ENCODE data around the gene MGAT4C. TPM values are rescaled to one million over a fixed set of nuclear protein-coding genes. Genes with fewer than 3 reads are reported as not detected.

MGAT4C gene
- total and polyA plus RNA-seq, 4 donors = 6.9 to 28.8 (median 10.0) TPM

- H3K4me3 ChIP-seq (ENCODE audit: low read depth, low read length) = no peak overlapping the region
- DNase-seq (ENCODE audit: low read depth in 4 of 6, low spot score in 6 of 6) = peak in 1 of 6 donors; percentile 89
- H3K36me3 ChIP-seq (ENCODE audit: control insufficient read depth, insufficient read depth, low read length) = no peaks in the 10 kb centered on the region
- no peaks in the 10 kb centered on the region for H3K4me1 ChIP-seq (ENCODE audit: control insufficient read depth, insufficient read depth, low read length)
- H3K9me3 ChIP-seq (ENCODE audit: control insufficient read depth, insufficient read depth, low read length) = no peaks in the 10 kb centered on the region
- no peak overlapping the region for H3K27ac ChIP-seq (ENCODE audit: low read depth, low read length)
- H3K27me3 ChIP-seq (ENCODE audit: control insufficient read depth, insufficient read depth, low read length) = no peaks in the 10 kb centered on the region
- WGBS (ENCODE audit: insufficient coverage) = 33% methylated on average over 1 of the region's 2 CpGs
These were observed 61.5 kb downstream of the MGAT4C start for GRCh38 chr12:86194721-86195120.

- DNase-seq (ENCODE audit: low read depth in 4 of 6, low spot score in 6 of 6) = no peak
- no peaks in the 10 kb centered on the region for H3K4me1 ChIP-seq (ENCODE audit: control insufficient read depth, insufficient read depth, low read length)
- H3K9me3 ChIP-seq (ENCODE audit: control insufficient read depth, insufficient read depth, low read length) = no peaks in the 10 kb centered on the region
- no CpG with 5 or more reads among the region's 1 CpG for WGBS (ENCODE audit: insufficient coverage)
- no peaks in the 10 kb centered on the region for H3K36me3 ChIP-seq (ENCODE audit: control insufficient read depth, insufficient read depth, low read length)
- no peak overlapping the region for H3K27ac ChIP-seq (ENCODE audit: low read depth, low read length)
- no peak overlapping the region for H3K4me3 ChIP-seq (ENCODE audit: low read depth, low read length)
- H3K27me3 ChIP-seq (ENCODE audit: control insufficient read depth, insufficient read depth, low read length) = no peaks in the 10 kb centered on the region
These were observed 62.3 kb downstream of the MGAT4C start for GRCh38 chr12:86193931-86194330.

GRCh38 chr12:86188226-86188625, 68.0 kb downstream of the MGAT4C start:
- Histone ChIP-seq H3K36me3 (ENCODE audit: control insufficient read depth, insufficient read depth, low read length) (no peaks in the 10 kb centered on the region), H3K9me3 (ENCODE audit: control insufficient read depth, insufficient read depth, low read length) (no peaks in the 10 kb centered on the region), H3K4me1 (ENCODE audit: control insufficient read depth, insufficient read depth, low read length) (no peaks in the 10 kb centered on the region), H3K27me3 (ENCODE audit: control insufficient read depth, insufficient read depth, low read length) (no peaks in the 10 kb centered on the region), H3K27ac (ENCODE audit: low read depth, low read length) (no peak overlapping the region), H3K4me3 (ENCODE audit: low read depth, low read length) (no peak overlapping the region)
- DNase-seq (ENCODE audit: low read depth in 4 of 6, low spot score in 6 of 6) = peak in 1 of 6 donors; percentile 78
- no CpG with 5 or more reads among the region's 1 CpG for WGBS (ENCODE audit: insufficient coverage)

- 90% methylated on average over 2 of the region's 2 CpGs for WGBS (ENCODE audit: insufficient coverage)
- no peak overlapping the region for H3K27ac ChIP-seq (ENCODE audit: low read depth, low read length)
These were observed 69.7 kb downstream of the MGAT4C start for GRCh38 chr12:86186449-86186848.

GRCh38 chr12:86179855-86180254, 76.3 kb downstream of the MGAT4C start:
- WGBS (ENCODE audit: insufficient coverage) = 100% methylated on average over 1 of the region's 1 CpG

More at GRCh38 chr12:86186449-86186848, 69.7 kb downstream of the MGAT4C start:
- Histone ChIP-seq H3K27me3 (ENCODE audit: control insufficient read depth, insufficient read depth, low read length) (no peaks in the 10 kb centered on the region), H3K4me1 (ENCODE audit: control insufficient read depth, insufficient read depth, low read length) (no peaks in the 10 kb centered on the region), H3K9me3 (ENCODE audit: control insufficient read depth, insufficient read depth, low read length) (no peaks in the 10 kb centered on the region), H3K4me3 (ENCODE audit: low read depth, low read length) (no peak overlapping the region), H3K36me3 (ENCODE audit: control insufficient read depth, insufficient read depth, low read length) (no peaks in the 10 kb centered on the region)
- no peak for DNase-seq (ENCODE audit: low read depth in 4 of 6, low spot score in 6 of 6)

GRCh38 chr12:86174188-86174587, 82.0 kb downstream of the MGAT4C start:
- WGBS (ENCODE audit: insufficient coverage) = no CpG with 5 or more reads among the region's 2 CpGs
- no peaks in the 10 kb centered on the region for H3K9me3 ChIP-seq (ENCODE audit: control insufficient read depth, insufficient read depth, low read length)
- DNase-seq (ENCODE audit: low read depth in 4 of 6, low spot score in 6 of 6) = no peak
- H3K27me3 ChIP-seq (ENCODE audit: control insufficient read depth, insufficient read depth, low read length) = no peaks in the 10 kb centered on the region
- H3K4me3 ChIP-seq (ENCODE audit: low read depth, low read length) = no peak overlapping the region
- no peaks in the 10 kb centered on the region for H3K36me3 ChIP-seq (ENCODE audit: control insufficient read depth, insufficient read depth, low read length)
- H3K4me1 ChIP-seq (ENCODE audit: control insufficient read depth, insufficient read depth, low read length) = no peaks in the 10 kb centered on the region
- no peak overlapping the region for H3K27ac ChIP-seq (ENCODE audit: low read depth, low read length)

More at GRCh38 chr12:86179855-86180254, 76.3 kb downstream of the MGAT4C start:
- H3K9me3 ChIP-seq (ENCODE audit: control insufficient read depth, insufficient read depth, low read length) = peaks cover 3% of the 10 kb centered on the region
- DNase-seq (ENCODE audit: low read depth in 4 of 6, low spot score in 6 of 6) = no peak
- no peaks in the 10 kb centered on the region for H3K4me1 ChIP-seq (ENCODE audit: control insufficient read depth, insufficient read depth, low read length)
- no peaks in the 10 kb centered on the region for H3K36me3 ChIP-seq (ENCODE audit: control insufficient read depth, insufficient read depth, low read length)
- no peak overlapping the region for H3K4me3 ChIP-seq (ENCODE audit: low read depth, low read length)
- no peak overlapping the region for H3K27ac ChIP-seq (ENCODE audit: low read depth, low read length)
- no peaks in the 10 kb centered on the region for H3K27me3 ChIP-seq (ENCODE audit: control insufficient read depth, insufficient read depth, low read length)

DNA sequence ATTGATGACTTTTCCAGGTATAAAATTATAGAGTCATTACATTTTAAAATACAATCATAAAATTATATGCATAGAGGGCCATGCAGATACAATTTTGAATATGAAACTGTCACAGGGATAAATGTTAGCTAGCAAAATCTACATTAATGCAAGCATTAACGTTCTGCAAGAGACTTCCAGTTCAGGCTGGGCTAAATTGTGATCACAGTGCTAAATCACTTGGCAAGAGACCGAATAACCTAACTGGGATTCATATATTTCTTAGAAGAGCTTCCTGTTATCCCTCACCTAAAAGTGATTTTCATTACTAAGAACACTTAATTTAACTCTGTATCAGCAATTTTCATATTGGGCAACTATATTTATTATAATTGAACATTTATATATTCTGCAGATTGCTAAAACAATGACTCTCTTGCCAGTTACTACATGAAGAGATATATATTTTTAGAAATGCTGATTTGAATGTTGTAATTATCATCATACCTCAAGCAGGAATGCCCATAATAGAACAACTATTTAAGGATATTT, 83.2 kb downstream of the MGAT4C start:
- Histone ChIP-seq H3K4me1 (ENCODE audit: control insufficient read depth, insufficient read depth, low read length) (no peaks in the 10 kb centered on the region), H3K27me3 (ENCODE audit: control insufficient read depth, insufficient read depth, low read length) (no peaks in the 10 kb centered on the region), H3K27ac (ENCODE audit: low read depth, low read length) (no peak overlapping the region), H3K4me3 (ENCODE audit: low read depth, low read length) (no peak overlapping the region), H3K9me3 (ENCODE audit: control insufficient read depth, insufficient read depth, low read length) (no peaks in the 10 kb centered on the region), H3K36me3 (ENCODE audit: control insufficient read depth, insufficient read depth, low read length) (no peaks in the 10 kb centered on the region)
- peak in 1 of 6 donors; percentile 73 for DNase-seq (ENCODE audit: low read depth in 4 of 6, low spot score in 6 of 6)
- WGBS (ENCODE audit: insufficient coverage) = 60% methylated on average over 1 of the region's 2 CpGs

- 75% methylated on average over 1 of the region's 1 CpG for WGBS (ENCODE audit: insufficient coverage)
- Histone ChIP-seq H3K27ac (ENCODE audit: low read depth, low read length) (no peak overlapping the region), H3K36me3 (ENCODE audit: control insufficient read depth, insufficient read depth, low read length) (no peaks in the 10 kb centered on the region), H3K27me3 (ENCODE audit: control insufficient read depth, insufficient read depth, low read length) (no peaks in the 10 kb centered on the region), H3K4me3 (ENCODE audit: low read depth, low read length) (no peak overlapping the region), H3K4me1 (ENCODE audit: control insufficient read depth, insufficient read depth, low read length) (no peaks in the 10 kb centered on the region), H3K9me3 (ENCODE audit: control insufficient read depth, insufficient read depth, low read length) (no peaks in the 10 kb centered on the region)
- DNase-seq (ENCODE audit: low read depth in 4 of 6, low spot score in 6 of 6) = no peak
These were observed 86.1 kb downstream of the MGAT4C start for GRCh38 chr12:86170051-86170450.

DNA sequence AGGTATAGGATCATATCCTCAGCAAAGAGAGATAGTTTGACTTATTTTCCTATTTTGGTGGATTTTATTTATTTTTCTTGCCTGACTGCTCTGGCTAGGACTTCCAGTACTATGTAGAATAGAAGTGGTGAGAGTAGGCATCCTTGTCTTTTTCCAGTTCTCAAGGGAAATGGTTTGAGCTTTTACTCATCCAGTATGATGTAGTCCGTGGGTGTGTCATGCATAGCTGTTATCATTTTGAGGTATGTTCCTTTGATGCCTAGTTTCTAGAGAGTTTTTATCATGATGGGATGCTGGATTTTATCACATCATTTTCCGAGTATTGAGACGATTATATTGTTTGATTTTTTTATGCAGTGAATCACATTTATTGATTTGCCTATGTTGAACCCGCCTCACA, 97.2 kb downstream of the MGAT4C start:
- Histone ChIP-seq H3K4me3 (ENCODE audit: low read depth, low read length) (no peak overlapping the region), H3K36me3 (ENCODE audit: control insufficient read depth, insufficient read depth, low read length) (no peaks in the 10 kb centered on the region), H3K27me3 (ENCODE audit: control insufficient read depth, insufficient read depth, low read length) (no peaks in the 10 kb centered on the region), H3K4me1 (ENCODE audit: control insufficient read depth, insufficient read depth, low read length) (no peaks in the 10 kb centered on the region), H3K27ac (ENCODE audit: low read depth, low read length) (no peak overlapping the region), H3K9me3 (ENCODE audit: control insufficient read depth, insufficient read depth, low read length) (no peaks in the 10 kb centered on the region)
- WGBS (ENCODE audit: insufficient coverage) = 78% methylated on average over 1 of the region's 4 CpGs
- DNase-seq (ENCODE audit: low read depth in 4 of 6, low spot score in 6 of 6) = no peak

GRCh38 chr12:86154620-86155019, 101.6 kb downstream of the MGAT4C start:
- no peak for DNase-seq (ENCODE audit: low read depth in 4 of 6, low spot score in 6 of 6)
- Histone ChIP-seq H3K9me3 (ENCODE audit: control insufficient read depth, insufficient read depth, low read length) (no peaks in the 10 kb centered on the region), H3K4me3 (ENCODE audit: low read depth, low read length) (no peak overlapping the region), H3K27me3 (ENCODE audit: control insufficient read depth, insufficient read depth, low read length) (no peaks in the 10 kb centered on the region), H3K36me3 (ENCODE audit: control insufficient read depth, insufficient read depth, low read length) (no peaks in the 10 kb centered on the region), H3K27ac (ENCODE audit: low read depth, low read length) (no peak overlapping the region), H3K4me1 (ENCODE audit: control insufficient read depth, insufficient read depth, low read length) (no peaks in the 10 kb centered on the region)
- WGBS (ENCODE audit: insufficient coverage) = 100% methylated on average over 6 of the region's 6 CpGs

Data from spinal cord (tissue), 10 donors.